ENCODE results near the gene DNHD1. TPM values are rescaled to one million over a fixed set of nuclear protein-coding genes. Genes with fewer than 3 reads are reported as not detected.

The DNHD1 gene
- total RNA-seq, 1 donor from 2014 or later = 12.0 TPM

DNA sequence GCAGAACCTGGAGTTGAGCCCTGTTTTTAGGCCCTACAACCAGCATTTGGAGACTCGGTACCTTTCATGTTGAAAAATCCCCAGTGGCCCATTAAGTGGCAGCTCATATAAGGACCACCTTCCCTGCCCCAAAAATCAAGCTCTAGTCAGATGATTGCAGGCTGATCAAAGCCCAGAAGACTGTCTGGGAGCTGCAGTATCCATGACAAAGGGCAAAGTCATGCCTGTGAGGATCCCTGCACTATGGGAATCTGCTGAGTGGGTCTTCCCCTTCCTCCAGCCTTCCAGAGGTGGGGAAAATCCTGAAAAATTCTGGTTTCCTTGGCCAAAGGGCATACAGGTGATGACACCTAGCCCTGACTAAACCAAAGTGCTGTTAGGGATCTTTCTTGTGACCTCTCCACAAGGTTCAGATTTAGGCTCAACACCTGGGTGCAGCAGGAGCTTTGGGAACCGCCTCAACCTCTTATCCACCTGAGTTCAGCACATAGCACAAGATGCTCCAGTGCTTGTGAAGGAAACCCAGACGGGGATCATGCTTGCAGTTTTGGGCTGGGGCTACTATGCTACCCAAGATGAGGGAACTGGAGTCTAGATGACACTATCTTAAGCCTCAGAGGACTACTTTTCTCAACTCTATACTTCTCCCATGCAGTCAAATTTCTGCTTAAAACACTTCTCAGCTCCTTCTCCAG is 22.1 kb upstream of the DNHD1 start:
- TF ChIP-seq, protein P1, sequence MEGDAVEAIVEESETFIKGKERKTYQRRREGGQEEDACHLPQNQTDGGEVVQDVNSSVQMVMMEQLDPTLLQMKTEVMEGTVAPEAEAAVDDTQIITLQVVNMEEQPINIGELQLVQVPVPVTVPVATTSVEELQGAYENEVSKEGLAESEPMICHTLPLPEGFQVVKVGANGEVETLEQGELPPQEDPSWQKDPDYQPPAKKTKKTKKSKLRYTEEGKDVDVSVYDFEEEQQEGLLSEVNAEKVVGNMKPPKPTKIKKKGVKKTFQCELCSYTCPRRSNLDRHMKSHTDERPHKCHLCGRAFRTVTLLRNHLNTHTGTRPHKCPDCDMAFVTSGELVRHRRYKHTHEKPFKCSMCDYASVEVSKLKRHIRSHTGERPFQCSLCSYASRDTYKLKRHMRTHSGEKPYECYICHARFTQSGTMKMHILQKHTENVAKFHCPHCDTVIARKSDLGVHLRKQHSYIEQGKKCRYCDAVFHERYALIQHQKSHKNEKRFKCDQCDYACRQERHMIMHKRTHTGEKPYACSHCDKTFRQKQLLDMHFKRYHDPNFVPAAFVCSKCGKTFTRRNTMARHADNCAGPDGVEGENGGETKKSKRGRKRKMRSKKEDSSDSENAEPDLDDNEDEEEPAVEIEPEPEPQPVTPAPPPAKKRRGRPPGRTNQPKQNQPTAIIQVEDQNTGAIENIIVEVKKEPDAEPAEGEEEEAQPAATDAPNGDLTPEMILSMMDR (IDR thresholded peaks at IDR 0.05) = no peak
- H3K27me3 ChIP-seq (ENCODE audit: low read depth) = no peaks in the 10 kb centered on the region
- ATAC-seq (no peak), DNase-seq (no peak)
- H3K27ac ChIP-seq = peak overlapping the region; percentile 88
- H3K9me3 ChIP-seq = no peaks in the 10 kb centered on the region
- peaks cover 17% of the 10 kb centered on the region for H3K4me1 ChIP-seq
- H3K4me3 ChIP-seq = no peak overlapping the region
- peaks cover 35% of the 10 kb centered on the region for H3K36me3 ChIP-seq
- intact Hi-C loops (cut with DNase I) = no loop called here

DNA sequence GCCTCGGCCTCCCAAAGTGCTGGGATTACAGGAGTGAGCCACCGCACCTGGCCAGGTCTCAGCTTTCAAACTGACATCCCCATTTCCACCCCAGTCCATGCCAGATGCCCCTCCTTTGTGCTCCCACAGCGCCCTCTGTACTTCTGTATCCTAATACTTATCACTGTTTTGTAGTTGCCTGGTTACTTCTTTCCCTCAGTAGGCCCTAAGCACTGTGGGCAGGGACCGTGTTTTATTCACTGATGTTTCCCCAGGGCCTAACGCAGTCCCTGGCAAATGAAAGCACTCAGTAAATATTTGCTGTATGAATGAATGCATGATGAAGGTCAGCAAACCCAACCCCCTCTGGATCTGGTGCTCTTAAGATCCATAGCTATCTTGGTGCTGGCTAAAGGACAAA is 21.1 kb upstream of the DNHD1 start:
- DNase-seq = no peak
- intact Hi-C loops (cut with DNase I) = no loop called here
- Histone ChIP-seq H3K4me1 (peaks cover 25% of the 10 kb centered on the region), H3K9me3 (no peaks in the 10 kb centered on the region), H3K36me3 (peaks cover 35% of the 10 kb centered on the region), H3K27me3 (ENCODE audit: low read depth) (no peaks in the 10 kb centered on the region), H3K4me3 (no peak overlapping the region), H3K27ac (no peak overlapping the region)
- peak in 1 of 2 donors; percentile 2 for ATAC-seq
- TF ChIP-seq, protein P1 (IDR thresholded peaks at IDR 0.05) = no peak

DNA sequence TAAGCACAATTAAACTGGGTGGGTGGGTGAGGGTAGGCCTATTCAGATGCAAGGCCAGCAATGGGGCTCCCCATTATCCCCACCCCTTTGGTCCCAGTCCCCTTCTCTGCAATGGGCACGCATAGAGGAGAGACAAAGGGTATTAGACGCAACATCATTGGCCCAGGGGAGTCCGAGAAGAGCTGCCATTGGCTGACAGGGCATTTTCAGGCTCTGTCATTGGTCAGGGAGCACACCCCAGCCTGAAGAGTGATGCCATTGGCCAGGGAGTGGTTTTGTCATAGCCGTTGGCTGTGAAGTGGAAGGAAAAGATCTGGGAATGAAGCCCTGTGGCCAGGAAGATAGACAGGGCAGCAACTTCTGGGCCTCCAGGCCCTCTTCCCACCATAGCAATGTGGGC is 20.5 kb upstream of the DNHD1 start:
- intact Hi-C loops (cut with DNase I) = no loop called here
- no peak for DNase-seq
- no peaks in the 10 kb centered on the region for H3K27me3 ChIP-seq (ENCODE audit: low read depth)
- TF ChIP-seq, protein P1 (IDR thresholded peaks at IDR 0.05) = no peak
- H3K4me1 ChIP-seq = peaks cover 25% of the 10 kb centered on the region
- no peaks in the 10 kb centered on the region for H3K9me3 ChIP-seq
- H3K4me3 ChIP-seq = no peak overlapping the region
- no peak overlapping the region for H3K27ac ChIP-seq
- peaks cover 35% of the 10 kb centered on the region for H3K36me3 ChIP-seq
- no peak for ATAC-seq

DNA sequence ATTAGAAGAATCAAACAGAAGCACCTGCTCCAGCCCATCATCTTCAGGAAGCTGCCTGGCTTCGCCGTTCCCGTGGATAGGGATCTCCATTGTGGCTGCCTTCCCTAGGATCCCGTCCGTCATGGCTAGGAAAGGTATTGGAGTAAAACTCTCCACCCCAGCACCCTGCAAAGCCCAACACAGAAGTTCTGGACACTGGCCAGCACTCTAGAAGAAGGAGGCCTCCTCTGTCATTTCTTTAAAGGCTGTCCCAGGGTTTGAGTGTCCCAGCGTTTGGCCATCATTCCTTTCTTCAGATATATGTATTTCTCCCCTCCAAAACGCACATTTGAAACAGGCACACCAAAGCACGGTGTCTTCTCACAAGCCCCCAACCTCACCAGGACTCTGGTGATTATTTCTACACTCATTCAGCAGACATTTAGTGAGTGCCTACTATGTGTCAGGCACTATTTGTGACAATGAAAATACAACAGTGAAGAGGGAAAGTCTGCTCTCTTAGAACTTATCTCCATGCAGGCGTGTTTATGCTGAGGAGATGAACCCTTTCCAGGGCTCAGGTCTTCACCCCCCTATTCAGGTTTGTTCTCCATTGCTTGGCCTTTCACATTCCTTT is 16.7 kb upstream of the DNHD1 start:
- intact Hi-C loops (cut with DNase I) = no loop called here
- H3K4me3 ChIP-seq = peak overlapping the region; percentile 70
- peaks cover 29% of the 10 kb centered on the region for H3K4me1 ChIP-seq
- no peak for DNase-seq
- TF ChIP-seq, protein P1 (IDR thresholded peaks at IDR 0.05) = no peak
- H3K27me3 ChIP-seq (ENCODE audit: low read depth) = no peaks in the 10 kb centered on the region
- no peak for ATAC-seq
- no peaks in the 10 kb centered on the region for H3K9me3 ChIP-seq
- peaks cover 70% of the 10 kb centered on the region for H3K36me3 ChIP-seq
- H3K27ac ChIP-seq = peak overlapping the region; percentile 91

DNA sequence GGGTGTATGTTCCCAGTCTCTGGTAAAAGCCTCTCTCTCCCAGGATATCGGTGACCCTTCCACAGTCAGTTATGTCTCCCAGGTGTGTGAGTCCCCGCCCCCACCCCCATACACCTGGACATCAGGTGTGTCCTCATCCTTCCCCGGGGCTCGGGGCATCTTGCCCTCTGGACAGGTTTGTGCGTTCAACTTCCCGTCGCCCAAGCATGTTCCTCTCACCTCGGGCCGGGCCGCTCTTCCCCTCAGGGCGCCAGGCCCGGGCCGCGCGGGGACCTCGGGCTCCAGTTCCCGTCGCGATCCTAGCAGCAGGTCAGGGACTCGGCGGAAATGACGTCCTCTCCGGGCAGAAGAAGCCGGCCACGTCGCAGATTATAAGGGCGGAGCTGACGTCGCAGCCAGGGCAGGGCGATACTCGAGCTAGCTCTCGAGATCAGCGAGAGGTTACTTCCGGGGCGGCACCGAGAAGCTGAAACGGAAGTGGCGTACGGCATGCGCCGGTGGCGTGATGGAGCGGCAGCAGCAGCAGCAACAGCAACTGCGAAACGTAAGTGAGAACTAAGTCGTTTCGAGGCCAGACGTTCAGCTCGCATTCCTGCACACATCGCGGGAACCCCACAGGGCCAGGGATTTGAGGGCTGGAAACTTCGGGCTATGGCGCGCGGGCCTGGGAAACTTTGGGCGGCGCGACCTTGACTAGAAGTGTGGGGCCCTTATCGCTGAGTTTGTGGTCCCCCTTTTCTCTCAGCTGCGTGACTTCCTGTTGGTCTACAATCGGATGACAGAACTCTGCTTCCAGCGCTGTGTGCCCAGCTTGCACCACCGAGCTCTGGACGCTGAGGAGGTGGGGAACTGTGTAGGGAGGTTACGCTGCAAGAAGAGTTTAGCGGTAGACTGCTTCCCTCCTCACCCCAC is 15.8 kb upstream of the DNHD1 start, which contains the start of the genes ARFIP2 and TIMM10B:
Gene ARFIP2, minus strand, starts transcription at position 320 of the 912 bp plus-strand sequence. CDS start 910 bp downstream, outside the sequence.
Gene TIMM10B, plus strand, starts transcription at position 490 of the 912 bp plus-strand sequence. Its CDS starts 16 bp downstream, at position 506.
- Histone ChIP-seq H3K4me3 (peak within 1 kb of the TSS; percentile 70), H3K27me3 (ENCODE audit: low read depth) (no peaks in the 10 kb centered on the region), H3K4me1 (peaks cover 29% of the 10 kb centered on the region), H3K36me3 (peaks cover 79% of the 10 kb centered on the region), H3K9me3 (no peaks in the 10 kb centered on the region), H3K27ac (peak within 1 kb of the TSS; percentile 91)
- peak; percentile 97 to 99 for ATAC-seq
- peak; percentile 100 for DNase-seq
- TF ChIP-seq, protein P1 (IDR thresholded peaks at IDR 0.05) = no peak
- intact Hi-C loops (cut with DNase I) = no loop called here
